IPS-20b (cell line): ENCODE measurements around the gene SMU1.
A peak's percentile ranks its signal among the peaks of the same experiment; 100 is the strongest.

Source experiments
- H3K27ac ChIP-seq: one replicate; pipeline ENCODE4 v1.5.1; 2013; ENCODE audit warnings: low read length
- H3K27me3 ChIP-seq: 2 replicates; pipeline ENCODE4 v1.6.1; 2013; ENCODE audit warnings: mild to moderate bottlenecking, low read length, inconsistent platforms; ENCODE audit not compliant: insufficient read depth
- H3K36me3 ChIP-seq: 2 replicates; pipeline ENCODE4 v1.6.1; 2013; ENCODE audit warnings: low read depth, mild to moderate bottlenecking, inconsistent platforms, low read length, moderate library complexity; ENCODE audit not compliant: insufficient read depth
- H3K4me1 ChIP-seq: 2 replicates; pipeline ENCODE4 v1.6.1; 2013; ENCODE audit warnings: mild to moderate bottlenecking, control low read depth, inconsistent platforms, low read length, moderate library complexity; ENCODE audit not compliant: insufficient read depth
- H3K4me3 ChIP-seq: 2 replicates; pipeline ENCODE4 v1.5.1; 2013; ENCODE audit warnings: mild to moderate bottlenecking, low read length, inconsistent platforms
- H3K9ac ChIP-seq: 2 replicates; pipeline ENCODE4 v1.6.1; 2013; ENCODE audit warnings: low read depth, mild to moderate bottlenecking, inconsistent platforms, low read length, moderate library complexity
- H3K9me3 ChIP-seq: 2 replicates; pipeline ENCODE4 v1.6.1; 2013; ENCODE audit warnings: mild to moderate bottlenecking, low read depth, low read length, inconsistent platforms; ENCODE audit not compliant: insufficient read depth

Gene SMU1

GRCh38 chr9:33041432-33042188, 34.9 kb downstream of the SMU1 start:
- no peak overlapping the region for H3K4me3 ChIP-seq
- H3K4me1 ChIP-seq = peaks cover 10% of the 10 kb centered on the region; the same call in 1 of the 2 replicates
- H3K9me3 ChIP-seq = no peaks in the 10 kb centered on the region
- H3K27ac ChIP-seq = no peak overlapping the region
- H3K9ac ChIP-seq = no peak overlapping the region
- H3K36me3 ChIP-seq = peaks cover 49% of the 10 kb centered on the region
- no peaks in the 10 kb centered on the region for H3K27me3 ChIP-seq

- H3K27me3 ChIP-seq = no peaks in the 10 kb centered on the region
- H3K36me3 ChIP-seq = peaks cover 53% of the 10 kb centered on the region
- H3K4me1 ChIP-seq = peaks cover 10% of the 10 kb centered on the region; the same call in 1 of the 2 replicates
- no peak overlapping the region for H3K9ac ChIP-seq
- no peak overlapping the region for H3K27ac ChIP-seq
- no peak overlapping the region for H3K4me3 ChIP-seq
- no peaks in the 10 kb centered on the region for H3K9me3 ChIP-seq
These were observed 35.6 kb downstream of the SMU1 start for GRCh38 chr9:33040792-33041431.

- Histone ChIP-seq H3K4me1 (no peaks in the 10 kb centered on the region), H3K4me3 (no peak overlapping the region), H3K27me3 (no peaks in the 10 kb centered on the region), H3K9me3 (no peaks in the 10 kb centered on the region), H3K27ac (no peak overlapping the region), H3K36me3 (peaks cover 98% of the 10 kb centered on the region), H3K9ac (no peak overlapping the region)
These were observed 43.6 kb downstream of the SMU1 start for GRCh38 chr9:33032865-33033264.

GRCh38 chr9:33032292-33032691, 44.2 kb downstream of the SMU1 start:
- H3K36me3 ChIP-seq = peaks cover 98% of the 10 kb centered on the region

GRCh38 chr9:33030285-33030684, 46.2 kb downstream of the SMU1 start:
- Histone ChIP-seq H3K9ac (no peak overlapping the region), H3K4me1 (peaks cover 3% of the 10 kb centered on the region; the same call in 1 of the 2 replicates), H3K4me3 (no peak overlapping the region), H3K9me3 (no peaks in the 10 kb centered on the region), H3K27me3 (no peaks in the 10 kb centered on the region), H3K36me3 (peaks cover 90% of the 10 kb centered on the region), H3K27ac (no peak overlapping the region)

More at GRCh38 chr9:33032292-33032691, 44.2 kb downstream of the SMU1 start:
- no peak overlapping the region for H3K27ac ChIP-seq
- no peak overlapping the region for H3K4me3 ChIP-seq
- no peaks in the 10 kb centered on the region for H3K9me3 ChIP-seq
- H3K4me1 ChIP-seq = no peaks in the 10 kb centered on the region
- no peak overlapping the region for H3K9ac ChIP-seq
- H3K27me3 ChIP-seq = no peaks in the 10 kb centered on the region

GRCh38 chr9:33029231-33029786, 47.2 kb downstream of the SMU1 start:
- H3K9me3 ChIP-seq = no peaks in the 10 kb centered on the region
- peaks cover 80% of the 10 kb centered on the region for H3K36me3 ChIP-seq
- no peaks in the 10 kb centered on the region for H3K27me3 ChIP-seq
- no peak overlapping the region for H3K27ac ChIP-seq
- peaks cover 3% of the 10 kb centered on the region; the same call in 1 of the 2 replicates for H3K4me1 ChIP-seq
- H3K9ac ChIP-seq = no peak overlapping the region
- no peak overlapping the region for H3K4me3 ChIP-seq

- Histone ChIP-seq H3K4me1 (peaks cover 10% of the 10 kb centered on the region; the same call in 1 of the 2 replicates), H3K27ac (peak overlapping the region; percentile 98), H3K27me3 (no peaks in the 10 kb centered on the region), H3K4me3 (peak overlapping the region; percentile 79), H3K36me3 (peaks cover 56% of the 10 kb centered on the region), H3K9me3 (no peaks in the 10 kb centered on the region), H3K9ac (peak overlapping the region; percentile 91)
These were observed 50.7 kb downstream of the SMU1 start for GRCh38 chr9:33025572-33026342.

GRCh38 chr9:33024966-33025571, 51.4 kb downstream of the SMU1 start, which contains the start of gene DNAJA1:
DNAJA1 (plus strand) TSS chr9:33025273; CDS start chr9:33026485, 1,212 bp downstream.
- H3K27ac ChIP-seq = peak within 1 kb of the TSS; percentile 98

GRCh38 chr9:33024126-33024965, 52.1 kb downstream of the SMU1 start:
- H3K4me1 ChIP-seq = peaks cover 10% of the 10 kb centered on the region; the same call in 1 of the 2 replicates
- peak overlapping the region; percentile 91 for H3K9ac ChIP-seq
- no peaks in the 10 kb centered on the region for H3K27me3 ChIP-seq
- peak overlapping the region; percentile 87 for H3K27ac ChIP-seq
- peaks cover 49% of the 10 kb centered on the region for H3K36me3 ChIP-seq
- H3K9me3 ChIP-seq = no peaks in the 10 kb centered on the region
- H3K4me3 ChIP-seq = peak overlapping the region; percentile 79

More at GRCh38 chr9:33024966-33025571, 51.4 kb downstream of the SMU1 start, which contains the start of gene DNAJA1:
- peak within 1 kb of the TSS; percentile 79 for H3K4me3 ChIP-seq
- H3K4me1 ChIP-seq = peaks cover 10% of the 10 kb centered on the region; the same call in 1 of the 2 replicates
- H3K27me3 ChIP-seq = no peaks in the 10 kb centered on the region
- H3K9me3 ChIP-seq = no peaks in the 10 kb centered on the region
- H3K9ac ChIP-seq = peak within 1 kb of the TSS; percentile 91
- H3K36me3 ChIP-seq = peaks cover 56% of the 10 kb centered on the region

GRCh38 chr9:33023661-33024060, 52.8 kb downstream of the SMU1 start:
- Histone ChIP-seq H3K36me3 (peaks cover 46% of the 10 kb centered on the region), H3K27me3 (no peaks in the 10 kb centered on the region), H3K27ac (no peak overlapping the region), H3K4me3 (peak overlapping the region; percentile 79), H3K9me3 (no peaks in the 10 kb centered on the region), H3K4me1 (peaks cover 10% of the 10 kb centered on the region; the same call in 1 of the 2 replicates), H3K9ac (peak overlapping the region; percentile 91; the same call in 1 of the 2 replicates)
